H9 (cell line): ENCODE measurements around the gene METTL26. TPM values are rescaled to one million over a fixed set of nuclear protein-coding genes. Genes with fewer than 3 reads are reported as not detected.

Source experiments
- DNase-seq: peaks from one replicate; pipeline ENCODE4 v3.0.0-alpha.2; 2017
- H2AFZ ChIP-seq: one replicate; pipeline ENCODE4 v1.6.1; 2013; ENCODE audit warnings: mild to moderate bottlenecking, low read length, control low read depth, moderate library complexity
- H2AK5ac ChIP-seq: 2 replicates; pipeline ENCODE4 v1.6.1; 2013; ENCODE audit warnings: low read length, control low read depth, mixed read lengths; ENCODE audit not compliant: insufficient read length
- H2BK120ac ChIP-seq: one replicate; pipeline ENCODE4 v1.6.1; 2013; ENCODE audit warnings: low read depth, mild to moderate bottlenecking, low read length, control low read depth, inconsistent platforms; ENCODE audit not compliant: poor library complexity, severe bottlenecking
- H2BK12ac ChIP-seq: 2 replicates; pipeline ENCODE4 v1.6.1; 2013; ENCODE audit warnings: low read length, control low read depth, mixed read lengths, low read depth; ENCODE audit not compliant: insufficient read length
- H2BK15ac ChIP-seq: 2 replicates; pipeline ENCODE4 v1.6.1; 2013; ENCODE audit warnings: low read depth, low read length, control low read depth
- H2BK20ac ChIP-seq: one replicate; pipeline ENCODE4 v1.6.1; 2013; ENCODE audit warnings: low read depth, mild to moderate bottlenecking, low read length, control low read depth, inconsistent platforms; ENCODE audit not compliant: poor library complexity, severe bottlenecking
- H2BK5ac ChIP-seq: 2 replicates; pipeline ENCODE4 v1.6.1; 2013; ENCODE audit warnings: low read length, control low read depth, mixed read lengths; ENCODE audit not compliant: insufficient read length
- H3K14ac ChIP-seq: 2 replicates; pipeline ENCODE4 v1.6.1; 2013; ENCODE audit warnings: low read length, control low read depth; ENCODE audit not compliant: insufficient read depth
- H3K18ac ChIP-seq: 2 replicates; pipeline ENCODE4 v1.6.1; 2013; ENCODE audit warnings: low read depth, mild to moderate bottlenecking, mixed read lengths, low read length, control low read depth; ENCODE audit not compliant: insufficient read length
- H3K23ac ChIP-seq: 2 replicates; pipeline ENCODE4 v1.6.1; 2013; ENCODE audit warnings: low read length, control low read depth, mixed read lengths, low read depth; ENCODE audit not compliant: insufficient read length
- H3K23me2 ChIP-seq: 2 replicates; pipeline ENCODE4 v1.6.1; 2013; ENCODE audit warnings: low read depth, mild to moderate bottlenecking, mixed read lengths, low read length, control low read depth; ENCODE audit not compliant: insufficient read length, poor library complexity, severe bottlenecking
- H3K27ac ChIP-seq: 2 replicates; pipeline ENCODE4 v1.5.1; 2013; ENCODE audit warnings: low read length, control low read depth, mixed read lengths, low read depth; ENCODE audit not compliant: insufficient read length
- H3K27me3 ChIP-seq: 2 replicates; pipeline ENCODE4 v1.6.1; 2013; ENCODE audit warnings: low read length, control low read depth, inconsistent platforms; ENCODE audit not compliant: insufficient read depth
- H3K4ac ChIP-seq: 2 replicates; pipeline ENCODE4 v1.6.1; 2013; ENCODE audit warnings: low read depth, mild to moderate bottlenecking, control low read depth, inconsistent platforms, low read length, moderate library complexity
- H3K4me1 ChIP-seq: 2 replicates; pipeline ENCODE4 v1.6.1; 2013; ENCODE audit warnings: low read length, control low read depth, inconsistent platforms; ENCODE audit not compliant: insufficient read depth
- H3K4me2 ChIP-seq: 2 replicates; pipeline ENCODE4 v1.6.1; 2013; ENCODE audit warnings: low read length, control low read depth, mixed read lengths; ENCODE audit not compliant: insufficient read length, insufficient read depth
- H3K56ac ChIP-seq: 2 replicates; pipeline ENCODE4 v1.6.1; 2013; ENCODE audit warnings: low read depth, mild to moderate bottlenecking, mixed read lengths, low read length, control low read depth; ENCODE audit not compliant: insufficient read length
- H3K79me1 ChIP-seq: 2 replicates; pipeline ENCODE4 v1.6.1; 2013; ENCODE audit warnings: low read depth, mild to moderate bottlenecking, moderate library complexity, low read length, control low read depth, inconsistent platforms; ENCODE audit not compliant: insufficient read depth, poor library complexity, severe bottlenecking
- H3K79me2 ChIP-seq: 2 replicates; pipeline ENCODE4 v1.6.1; 2013; ENCODE audit warnings: low read length, control low read depth, inconsistent platforms; ENCODE audit not compliant: insufficient read depth
- H3K9ac ChIP-seq: 2 replicates; pipeline ENCODE4 v1.6.1; 2013; ENCODE audit warnings: low read length, control low read depth, mixed read lengths; ENCODE audit not compliant: insufficient read length; ENCODE audit errors: extremely low read depth
- H3K9me3 ChIP-seq: one replicate; pipeline ENCODE4 v1.6.1; 2013; ENCODE audit warnings: low read depth, low read length, inconsistent platforms; ENCODE audit not compliant: control insufficient read depth
- H3T11ph ChIP-seq: one replicate; pipeline ENCODE4 v1.6.1; 2013; ENCODE audit warnings: mild to moderate bottlenecking, low read length, control low read depth, inconsistent platforms
- H4K20me1 ChIP-seq: one replicate; pipeline ENCODE4 v1.6.1; 2013; ENCODE audit not compliant: control insufficient read depth, insufficient read length, insufficient read depth
- H4K5ac ChIP-seq: 2 replicates; pipeline ENCODE4 v1.6.1; 2013; ENCODE audit warnings: low read depth, mild to moderate bottlenecking, mixed read lengths, low read length, control low read depth; ENCODE audit not compliant: insufficient read length
- H4K8ac ChIP-seq: replicated peaks from 2 replicates; pipeline ENCODE4 v1.6.1; 2013; ENCODE audit warnings: low read length, control low read depth, mixed read lengths, low read depth; ENCODE audit not compliant: insufficient read length
- H4K91ac ChIP-seq: 2 replicates; pipeline ENCODE4 v1.6.1; 2013; ENCODE audit warnings: low read depth, mild to moderate bottlenecking, moderate library complexity, mixed read lengths, low read length, control low read depth; ENCODE audit not compliant: insufficient read length
- H3K27ac Mint-ChIP-seq, 3 experiments: 2 replicates in 2 of 3; 3 replicates in 1 of 3; pipeline ENCODE4 v1.8.0; 2020 to 2021; ENCODE audit warnings: mixed read lengths in 3 of 3, mild to moderate bottlenecking in 1 of 3, moderate library complexity in 1 of 3
- H3K27me3 Mint-ChIP-seq: 2 replicates; pipeline ENCODE4 v1.8.0; 2021; ENCODE audit warnings: low read depth, mild to moderate bottlenecking, moderate library complexity, mixed read lengths
- H3K36me3 Mint-ChIP-seq, 3 experiments: 2 replicates in 2 of 3; 3 replicates in 1 of 3; pipeline ENCODE4 v1.8.0; 2020 to 2021; ENCODE audit warnings: low read depth in 3 of 3, mixed read lengths in 3 of 3; ENCODE audit not compliant: insufficient read depth in 1 of 3
- H3K4me1 Mint-ChIP-seq, 2 experiments: 2 replicates each; pipeline ENCODE4 v1.8.0; 2020; ENCODE audit warnings: mixed read lengths in 2 of 2
- H3K4me3 Mint-ChIP-seq, 2 experiments: 2 replicates in 1 of 2; 3 replicates in 1 of 2; pipeline ENCODE4 v1.8.0; 2020 to 2021; ENCODE audit warnings: mild to moderate bottlenecking in 2 of 2, mixed read lengths in 2 of 2, moderate library complexity in 1 of 2
- H3K9me3 Mint-ChIP-seq, 2 experiments: 2 replicates in 1 of 2; 3 replicates in 1 of 2; pipeline ENCODE4 v1.8.0; 2020; ENCODE audit warnings: mild to moderate bottlenecking in 2 of 2, mixed read lengths in 2 of 2, moderate library complexity in 1 of 2
- WGBS: extraction: QIAGEN DNeasy Blood & Tissue Kit; methylation state at CpG from one replicate; pipeline ENCODE4 v1.1.7; 2013; ENCODE audit warnings: missing lambda C conversion rate, low lambda C conversion rate, mixed read lengths; ENCODE audit not compliant: insufficient read length; ENCODE audit errors: extremely low coverage; 5-methylcytosine and 5-hydroxymethylcytosine counted together
- total RNA-seq: library from RNA; stranded (reverse); gene quantifications from 2 replicates; pipeline ENCODE4 v1.2.1, GENCODE V29; 2021
- TF ChIP-seq, protein P1 (sequence below): fragments of 200-600 bp; sonication (generic); conservative IDR thresholded peaks from 3 replicates; pipeline ENCODE4 v1.8.0; 2021; ENCODE audit warnings: antibody characterized with exemption, mild to moderate bottlenecking

Gene METTL26
- total RNA-seq, 1 experiment from 2014 or later, result 108 TPM

DNA sequence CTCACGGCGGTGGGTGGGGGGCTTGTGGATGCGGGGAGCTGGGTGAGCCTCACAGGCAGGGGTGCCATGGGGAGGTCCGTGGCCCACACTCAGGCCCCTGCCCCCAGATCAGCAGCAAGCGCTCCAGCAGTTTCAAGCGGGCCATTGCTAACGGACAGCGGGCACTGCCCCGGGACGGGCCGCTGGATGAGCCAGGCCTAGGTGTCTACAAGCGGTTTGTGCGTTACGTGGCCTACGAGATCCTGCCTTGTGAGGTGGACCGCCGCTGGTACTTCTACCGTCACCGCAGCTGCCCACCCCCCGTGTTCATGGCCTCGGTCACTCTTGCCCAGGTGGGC is 40.4 kb upstream of the METTL26 start:
- no peak overlapping the region for H3T11ph ChIP-seq
- no peak overlapping the region for H3K4me3 Mint-ChIP-seq
- H3K4ac ChIP-seq, result no peak overlapping the region
- no peak overlapping the region for H3K9ac ChIP-seq
- H2BK20ac ChIP-seq, result no peak overlapping the region
- peaks cover 3% of the 10 kb centered on the region; the same call in 1 of the 2 replicates for H3K27me3 Mint-ChIP-seq
- H3K23ac ChIP-seq, result no peak overlapping the region
- DNase-seq, result no peak
- H2BK15ac ChIP-seq, result no peak overlapping the region
- no peak overlapping the region for H3K4me2 ChIP-seq
- peaks cover 15% of the 10 kb centered on the region for H3K23me2 ChIP-seq
- no peak overlapping the region for H4K91ac ChIP-seq
- H3K4me1 Mint-ChIP-seq, result peaks cover 16 to 29% of the 10 kb centered on the region in 2 experiments
- H3K27me3 ChIP-seq, result no peaks in the 10 kb centered on the region
- no peaks in the 10 kb centered on the region for H4K20me1 ChIP-seq
- H3K27ac ChIP-seq, result no peak overlapping the region
- no peaks in the 10 kb centered on the region for H3K79me2 ChIP-seq
- H3K18ac ChIP-seq, result no peak overlapping the region
- H2AK5ac ChIP-seq, result no peak overlapping the region
- no peak overlapping the region for H4K8ac ChIP-seq
- H3K79me1 ChIP-seq, result no peaks in the 10 kb centered on the region
- no peak overlapping the region for H3K14ac ChIP-seq
- no peak overlapping the region for H2BK5ac ChIP-seq
- no peak overlapping the region for H2BK12ac ChIP-seq
- no peak overlapping the region for H3K27ac Mint-ChIP-seq
- H3K4me1 ChIP-seq, result no peaks in the 10 kb centered on the region
- H2AFZ ChIP-seq, result no peak overlapping the region
- no peak overlapping the region for H2BK120ac ChIP-seq
- no peaks in the 10 kb centered on the region for H3K9me3 Mint-ChIP-seq
- H3K36me3 Mint-ChIP-seq, result peaks cover 9 to 19% (median 12%) of the 10 kb centered on the region in 3 experiments; a peak in 6 of 7 replicates
- no peak overlapping the region for H3K56ac ChIP-seq
- H3K9me3 ChIP-seq, result no peaks in the 10 kb centered on the region
- no CpG with 5 or more reads among the region's 21 CpGs for WGBS
- TF ChIP-seq, protein P1, sequence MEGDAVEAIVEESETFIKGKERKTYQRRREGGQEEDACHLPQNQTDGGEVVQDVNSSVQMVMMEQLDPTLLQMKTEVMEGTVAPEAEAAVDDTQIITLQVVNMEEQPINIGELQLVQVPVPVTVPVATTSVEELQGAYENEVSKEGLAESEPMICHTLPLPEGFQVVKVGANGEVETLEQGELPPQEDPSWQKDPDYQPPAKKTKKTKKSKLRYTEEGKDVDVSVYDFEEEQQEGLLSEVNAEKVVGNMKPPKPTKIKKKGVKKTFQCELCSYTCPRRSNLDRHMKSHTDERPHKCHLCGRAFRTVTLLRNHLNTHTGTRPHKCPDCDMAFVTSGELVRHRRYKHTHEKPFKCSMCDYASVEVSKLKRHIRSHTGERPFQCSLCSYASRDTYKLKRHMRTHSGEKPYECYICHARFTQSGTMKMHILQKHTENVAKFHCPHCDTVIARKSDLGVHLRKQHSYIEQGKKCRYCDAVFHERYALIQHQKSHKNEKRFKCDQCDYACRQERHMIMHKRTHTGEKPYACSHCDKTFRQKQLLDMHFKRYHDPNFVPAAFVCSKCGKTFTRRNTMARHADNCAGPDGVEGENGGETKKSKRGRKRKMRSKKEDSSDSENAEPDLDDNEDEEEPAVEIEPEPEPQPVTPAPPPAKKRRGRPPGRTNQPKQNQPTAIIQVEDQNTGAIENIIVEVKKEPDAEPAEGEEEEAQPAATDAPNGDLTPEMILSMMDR, result no peak
- no peak overlapping the region for H4K5ac ChIP-seq
